Inflammatory macrophage treated with lipopolysaccharide for 4 hours (primary cell): Measurements from ENCODE around the gene RABL6.

Experiments used
- DNase-seq: peaks from one replicate; pipeline ENCODE4 v3.0.0-alpha.2; 2020

The RABL6 gene

GRCh38 chr9:136807281-136808074, at the start of gene RABL6:
Gene RABL6, plus strand, starts transcription at chr9:136807948. Its CDS starts 249 bp downstream, at chr9:136808197.
- peak; percentile 80 for DNase-seq

- no peak for DNase-seq
These were observed 48.7 kb upstream of the RABL6 start for GRCh38 chr9:136759001-136759400.

- no peak for DNase-seq
These were observed 48.1 kb upstream of the RABL6 start for GRCh38 chr9:136759436-136760325.

- no peak for DNase-seq
These were observed 47.3 kb upstream of the RABL6 start for GRCh38 chr9:136760424-136760823.

- DNase-seq: peak; percentile 45
These were observed 46.8 kb upstream of the RABL6 start for GRCh38 chr9:136760834-136761544.

- no peak for DNase-seq
These were observed 46.2 kb upstream of the RABL6 start for GRCh38 chr9:136761545-136761981.

- no peak for DNase-seq
These were observed 45.5 kb upstream of the RABL6 start for GRCh38 chr9:136762221-136762691.

- peak; percentile 5 for DNase-seq
These were observed 44.7 kb upstream of the RABL6 start for GRCh38 chr9:136762915-136763648.

GRCh38 chr9:136763649-136764035, 44.1 kb upstream of the RABL6 start:
- no peak for DNase-seq

GRCh38 chr9:136764301-136764891, 43.4 kb upstream of the RABL6 start, which contains the start of gene LCN15:
Gene LCN15, minus strand, starts transcription at chr9:136764518. Its CDS starts 30 bp downstream, at chr9:136764488.
- DNase-seq: no peak

- DNase-seq: no peak
These were observed 42.7 kb upstream of the RABL6 start for GRCh38 chr9:136765041-136765440.

- peak; percentile 38 for DNase-seq
These were observed 41.9 kb upstream of the RABL6 start for GRCh38 chr9:136765745-136766409.

- peak; percentile 66 for DNase-seq
These were observed 41.2 kb upstream of the RABL6 start for GRCh38 chr9:136766410-136767120.

- DNase-seq: peak; percentile 27
These were observed 38.0 kb upstream of the RABL6 start for GRCh38 chr9:136769710-136770191.

GRCh38 chr9:136771907-136772415, 35.8 kb upstream of the RABL6 start:
- no peak for DNase-seq

GRCh38 chr9:136773386-136774044, 34.2 kb upstream of the RABL6 start:
- peak; percentile 43 for DNase-seq

- no peak for DNase-seq
These were observed 33.2 kb upstream of the RABL6 start for GRCh38 chr9:136774416-136775045.

GRCh38 chr9:136775191-136775590, 32.6 kb upstream of the RABL6 start:
- DNase-seq: no peak

- DNase-seq: no peak
These were observed 30.8 kb upstream of the RABL6 start for GRCh38 chr9:136776947-136777346.
